GM23338 (cell line): ENCODE data around the gene CD69. TPM values are rescaled to one million over a fixed set of nuclear protein-coding genes. Genes with fewer than 3 reads are reported as not detected.

ENCODE experiments used
- ATAC-seq: fragments of 200-7000 bp; cut with Tn5 transposase; 3 replicates; pipeline ENCODE4 v1.9.1; 2020
- DNase-seq: peaks from one replicate; pipeline ENCODE4 v3.0.0-alpha.2; 2015; ENCODE audit warnings: low spot score
- H2AFZ ChIP-seq: fragments of 200-600 bp; sonication (generic); 2 replicates; pipeline ENCODE4 v1.8.0; 2016; ENCODE audit warnings: antibody characterized with exemption, mild to moderate bottlenecking, moderate library complexity
- H3F3A ChIP-seq: fragments of 200-600 bp; sonication (generic); replicated peaks from 2 replicates; pipeline ENCODE4 v1.8.0; 2017; ENCODE audit warnings: antibody characterized with exemption, mixed run types, low read depth
- H3K27ac ChIP-seq: fragments of 200-600 bp; sonication (generic); 2 replicates; pipeline ENCODE4 v1.6.1; 2016; ENCODE audit warnings: low read depth
- H3K27me3 ChIP-seq: fragments of 200-600 bp; sonication (generic); 2 replicates; pipeline ENCODE4 v1.8.0; 2016; ENCODE audit warnings: mild to moderate bottlenecking, mixed run types, moderate library complexity; ENCODE audit not compliant: insufficient read depth
- H3K36me3 ChIP-seq: fragments of 200-600 bp; sonication (generic); 2 replicates; pipeline ENCODE4 v1.8.0; 2016; ENCODE audit warnings: mild to moderate bottlenecking; ENCODE audit not compliant: insufficient read depth
- H3K4me1 ChIP-seq: fragments of 200-600 bp; sonication (generic); 2 replicates; pipeline ENCODE4 v1.8.0; 2016; ENCODE audit warnings: mild to moderate bottlenecking, moderate library complexity; ENCODE audit not compliant: insufficient read depth
- H3K4me2 ChIP-seq: fragments of 200-600 bp; sonication (generic); 2 replicates; pipeline ENCODE4 v1.7.1; 2017; ENCODE audit warnings: mixed run types
- H3K4me3 ChIP-seq: fragments of 200-600 bp; sonication (generic); 2 replicates; pipeline ENCODE4 v1.6.1; 2016; ENCODE audit warnings: mixed run types
- H3K79me2 ChIP-seq: fragments of 200-600 bp; sonication (generic); replicated peaks from 2 replicates; pipeline ENCODE4 v1.8.0; 2017; ENCODE audit warnings: mild to moderate bottlenecking; ENCODE audit not compliant: insufficient read depth
- H3K9me2 ChIP-seq: fragments of 200-600 bp; sonication (generic); 2 replicates; pipeline ENCODE4 v1.8.0; 2017; ENCODE audit not compliant: insufficient read depth
- H4K20me1 ChIP-seq: fragments of 200-600 bp; sonication (generic); replicated peaks from 2 replicates; pipeline ENCODE4 v1.8.0; 2017; ENCODE audit warnings: mild to moderate bottlenecking; ENCODE audit not compliant: insufficient read depth
- H3K27ac Mint-ChIP-seq: 2 replicates; pipeline ENCODE4 v1.8.0; 2020; ENCODE audit warnings: inconsistent platforms, mild to moderate bottlenecking, moderate library complexity, mixed read lengths
- H3K27me3 Mint-ChIP-seq: 3 replicates; pipeline ENCODE4 v1.8.0; 2022; ENCODE audit warnings: low read depth, mild to moderate bottlenecking, moderate library complexity, mixed read lengths, inconsistent platforms; ENCODE audit not compliant: insufficient read depth, poor library complexity
- H3K36me3 Mint-ChIP-seq: 3 replicates; pipeline ENCODE4 v1.8.0; 2021; ENCODE audit warnings: low read depth, mild to moderate bottlenecking, inconsistent platforms, moderate library complexity, mixed read lengths
- H3K4me1 Mint-ChIP-seq: 3 replicates; pipeline ENCODE4 v1.8.0; 2020; ENCODE audit warnings: mild to moderate bottlenecking, inconsistent platforms, mixed read lengths
- H3K4me3 Mint-ChIP-seq: 3 replicates; pipeline ENCODE4 v1.8.0; 2021; ENCODE audit warnings: moderate library complexity, mild to moderate bottlenecking, inconsistent platforms, mixed read lengths
- H3K9me3 Mint-ChIP-seq: 3 replicates; pipeline ENCODE4 v1.8.0; 2020; ENCODE audit warnings: moderate library complexity, mild to moderate bottlenecking, inconsistent platforms, mixed read lengths
- CREB1 ChIP-seq: fragments of 250-450 bp; sonication (Bioruptor Pico); IDR thresholded peaks from 2 replicates; pipeline ENCODE4 v1.5.0; 2020; ENCODE audit warnings: low read depth, mild to moderate bottlenecking, moderate library complexity
- EZH2 ChIP-seq: fragments of 200-600 bp; sonication (generic); IDR thresholded peaks from one replicate; pipeline ENCODE4 v1.8.0; 2017; ENCODE audit warnings: antibody characterized with exemption, mild to moderate bottlenecking, low read depth; ENCODE audit not compliant: unreplicated experiment
- EZH2phosphoT487 ChIP-seq: fragments of 200-600 bp; sonication (generic); IDR thresholded peaks from one replicate; pipeline ENCODE4 v1.8.1; 2018; ENCODE audit warnings: antibody characterized with exemption; ENCODE audit not compliant: unreplicated experiment
- JUNB ChIP-seq: IDR thresholded peaks from one replicate; pipeline ENCODE4 v1.6.1; 2016; ENCODE audit warnings: antibody characterized with exemption; ENCODE audit not compliant: unreplicated experiment
- NANOG ChIP-seq: IDR thresholded peaks from 2 replicates; pipeline ENCODE4 v1.6.1; 2016; ENCODE audit warnings: antibody characterized with exemption, borderline replicate concordance
- POLR2AphosphoS5 ChIP-seq: IDR thresholded peaks from 2 replicates; pipeline ENCODE4 v1.6.1; 2016; ENCODE audit warnings: antibody characterized with exemption, low read depth
- STAT1 ChIP-seq: IDR thresholded peaks from one replicate; pipeline ENCODE4 v1.6.1; 2016; ENCODE audit warnings: antibody characterized with exemption; ENCODE audit not compliant: unreplicated experiment
- ZNF114 ChIP-seq: fragments of 250-450 bp; sonication (Bioruptor Pico); IDR thresholded peaks from 2 replicates; pipeline ENCODE4 v1.5.0; 2020; ENCODE audit warnings: mild to moderate bottlenecking, moderate library complexity
- ZNF331 ChIP-seq: fragments of 250-450 bp; sonication (Bioruptor Pico); IDR thresholded peaks from 2 replicates; pipeline ENCODE4 v1.5.0; 2020; ENCODE audit warnings: low read depth, mild to moderate bottlenecking, moderate library complexity
- polyA plus RNA-seq: library from polyadenylated mRNA; unstranded; fragments of >200 nt; fragmentation: Nextera tagmentation; extraction: Ambion mirVana; gene quantifications from 2 replicates; pipeline ENCODE4 v1.2.1, GENCODE V29; 2016
- total RNA-seq: library from RNA; depleted of rRNA; stranded (reverse); fragments of >200 nt; shearing (Covaris generic); gene quantifications from 2 replicates; pipeline ENCODE4 v1.2.3, GENCODE V29; 2014
- TF ChIP-seq, protein P1 (sequence below): IDR thresholded peaks from 2 replicates; pipeline ENCODE4 v1.6.1; 2016; ENCODE audit warnings: antibody characterized with exemption
- TF ChIP-seq, protein P2 (sequence below): fragments of 250-450 bp; sonication (Bioruptor Pico); IDR thresholded peaks from 2 replicates; pipeline ENCODE4 v1.5.0; 2020; ENCODE audit warnings: mild to moderate bottlenecking, moderate library complexity
- TF ChIP-seq, protein P3 (sequence below): IDR thresholded peaks from one replicate; pipeline ENCODE4 v1.6.1; 2018; ENCODE audit warnings: antibody characterized with exemption; ENCODE audit not compliant: unreplicated experiment
- TF ChIP-seq, protein P4 (sequence below), 2 experiments: fragments of 200-600 bp in 1 of 2; sonication (generic) in 1 of 2; conservative IDR thresholded peaks; 2 replicates each; pipeline versions ENCODE4 v1.5.1 to v1.6.1; 2016 to 2017; ENCODE audit warnings: antibody characterized with exemption in 2 of 2, low read depth in 2 of 2, mild to moderate bottlenecking in 2 of 2, moderate library complexity in 1 of 2

The CD69 gene
- total and polyA plus RNA-seq, 2 experiments from 2014 or later = not detected

DNA sequence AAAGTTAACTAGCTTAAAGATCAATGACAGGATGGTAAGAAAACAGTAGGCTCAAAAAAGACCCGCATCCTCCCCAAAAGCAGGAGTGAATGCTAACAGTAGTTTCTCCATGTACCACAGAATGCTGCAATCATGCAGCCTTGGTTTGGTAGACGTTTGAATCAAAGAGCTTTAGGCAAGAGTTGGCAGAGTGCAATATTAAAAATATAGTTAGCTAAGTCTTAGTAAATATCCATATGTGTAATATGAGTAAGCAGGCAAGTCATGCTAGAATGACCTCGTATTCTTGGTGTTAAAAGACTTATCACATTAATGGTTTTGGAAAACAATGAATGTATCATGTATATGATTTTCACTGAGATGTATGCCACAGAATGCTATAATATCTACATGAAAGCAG is 47.8 kb upstream of the CD69 start:
- Mint-ChIP-seq H3K27ac (no peak overlapping the region), H3K9me3 (no peaks in the 10 kb centered on the region), H3K4me3 (no peak overlapping the region), H3K27me3 (no peaks in the 10 kb centered on the region), H3K36me3 (no peaks in the 10 kb centered on the region), H3K4me1 (peaks cover 5% of the 10 kb centered on the region; the same call in 2 of the 3 replicates)
- ATAC-seq (no peak), DNase-seq (no peak)
- Histone ChIP-seq H3K4me1 (no peaks in the 10 kb centered on the region), H3K9me2 (no peaks in the 10 kb centered on the region), H4K20me1 (no peaks in the 10 kb centered on the region), H3K79me2 (no peaks in the 10 kb centered on the region), H2AFZ (no peak overlapping the region), H3K4me2 (no peak overlapping the region), H3K27ac (no peak overlapping the region), H3K27me3 (no peaks in the 10 kb centered on the region), H3F3A (no peaks in the 10 kb centered on the region), H3K36me3 (no peaks in the 10 kb centered on the region), H3K4me3 (no peak overlapping the region)
- no peak for TF ChIP-seq NANOG
- no peak for TF ChIP-seq STAT1
- TF ChIP-seq, protein P1, sequence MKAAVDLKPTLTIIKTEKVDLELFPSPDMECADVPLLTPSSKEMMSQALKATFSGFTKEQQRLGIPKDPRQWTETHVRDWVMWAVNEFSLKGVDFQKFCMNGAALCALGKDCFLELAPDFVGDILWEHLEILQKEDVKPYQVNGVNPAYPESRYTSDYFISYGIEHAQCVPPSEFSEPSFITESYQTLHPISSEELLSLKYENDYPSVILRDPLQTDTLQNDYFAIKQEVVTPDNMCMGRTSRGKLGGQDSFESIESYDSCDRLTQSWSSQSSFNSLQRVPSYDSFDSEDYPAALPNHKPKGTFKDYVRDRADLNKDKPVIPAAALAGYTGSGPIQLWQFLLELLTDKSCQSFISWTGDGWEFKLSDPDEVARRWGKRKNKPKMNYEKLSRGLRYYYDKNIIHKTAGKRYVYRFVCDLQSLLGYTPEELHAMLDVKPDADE = no peak
- TF ChIP-seq ZNF331 (CRISPR knock-in tag) = no peak
- TF ChIP-seq JUNB = no peak
- TF ChIP-seq, protein P2, sequence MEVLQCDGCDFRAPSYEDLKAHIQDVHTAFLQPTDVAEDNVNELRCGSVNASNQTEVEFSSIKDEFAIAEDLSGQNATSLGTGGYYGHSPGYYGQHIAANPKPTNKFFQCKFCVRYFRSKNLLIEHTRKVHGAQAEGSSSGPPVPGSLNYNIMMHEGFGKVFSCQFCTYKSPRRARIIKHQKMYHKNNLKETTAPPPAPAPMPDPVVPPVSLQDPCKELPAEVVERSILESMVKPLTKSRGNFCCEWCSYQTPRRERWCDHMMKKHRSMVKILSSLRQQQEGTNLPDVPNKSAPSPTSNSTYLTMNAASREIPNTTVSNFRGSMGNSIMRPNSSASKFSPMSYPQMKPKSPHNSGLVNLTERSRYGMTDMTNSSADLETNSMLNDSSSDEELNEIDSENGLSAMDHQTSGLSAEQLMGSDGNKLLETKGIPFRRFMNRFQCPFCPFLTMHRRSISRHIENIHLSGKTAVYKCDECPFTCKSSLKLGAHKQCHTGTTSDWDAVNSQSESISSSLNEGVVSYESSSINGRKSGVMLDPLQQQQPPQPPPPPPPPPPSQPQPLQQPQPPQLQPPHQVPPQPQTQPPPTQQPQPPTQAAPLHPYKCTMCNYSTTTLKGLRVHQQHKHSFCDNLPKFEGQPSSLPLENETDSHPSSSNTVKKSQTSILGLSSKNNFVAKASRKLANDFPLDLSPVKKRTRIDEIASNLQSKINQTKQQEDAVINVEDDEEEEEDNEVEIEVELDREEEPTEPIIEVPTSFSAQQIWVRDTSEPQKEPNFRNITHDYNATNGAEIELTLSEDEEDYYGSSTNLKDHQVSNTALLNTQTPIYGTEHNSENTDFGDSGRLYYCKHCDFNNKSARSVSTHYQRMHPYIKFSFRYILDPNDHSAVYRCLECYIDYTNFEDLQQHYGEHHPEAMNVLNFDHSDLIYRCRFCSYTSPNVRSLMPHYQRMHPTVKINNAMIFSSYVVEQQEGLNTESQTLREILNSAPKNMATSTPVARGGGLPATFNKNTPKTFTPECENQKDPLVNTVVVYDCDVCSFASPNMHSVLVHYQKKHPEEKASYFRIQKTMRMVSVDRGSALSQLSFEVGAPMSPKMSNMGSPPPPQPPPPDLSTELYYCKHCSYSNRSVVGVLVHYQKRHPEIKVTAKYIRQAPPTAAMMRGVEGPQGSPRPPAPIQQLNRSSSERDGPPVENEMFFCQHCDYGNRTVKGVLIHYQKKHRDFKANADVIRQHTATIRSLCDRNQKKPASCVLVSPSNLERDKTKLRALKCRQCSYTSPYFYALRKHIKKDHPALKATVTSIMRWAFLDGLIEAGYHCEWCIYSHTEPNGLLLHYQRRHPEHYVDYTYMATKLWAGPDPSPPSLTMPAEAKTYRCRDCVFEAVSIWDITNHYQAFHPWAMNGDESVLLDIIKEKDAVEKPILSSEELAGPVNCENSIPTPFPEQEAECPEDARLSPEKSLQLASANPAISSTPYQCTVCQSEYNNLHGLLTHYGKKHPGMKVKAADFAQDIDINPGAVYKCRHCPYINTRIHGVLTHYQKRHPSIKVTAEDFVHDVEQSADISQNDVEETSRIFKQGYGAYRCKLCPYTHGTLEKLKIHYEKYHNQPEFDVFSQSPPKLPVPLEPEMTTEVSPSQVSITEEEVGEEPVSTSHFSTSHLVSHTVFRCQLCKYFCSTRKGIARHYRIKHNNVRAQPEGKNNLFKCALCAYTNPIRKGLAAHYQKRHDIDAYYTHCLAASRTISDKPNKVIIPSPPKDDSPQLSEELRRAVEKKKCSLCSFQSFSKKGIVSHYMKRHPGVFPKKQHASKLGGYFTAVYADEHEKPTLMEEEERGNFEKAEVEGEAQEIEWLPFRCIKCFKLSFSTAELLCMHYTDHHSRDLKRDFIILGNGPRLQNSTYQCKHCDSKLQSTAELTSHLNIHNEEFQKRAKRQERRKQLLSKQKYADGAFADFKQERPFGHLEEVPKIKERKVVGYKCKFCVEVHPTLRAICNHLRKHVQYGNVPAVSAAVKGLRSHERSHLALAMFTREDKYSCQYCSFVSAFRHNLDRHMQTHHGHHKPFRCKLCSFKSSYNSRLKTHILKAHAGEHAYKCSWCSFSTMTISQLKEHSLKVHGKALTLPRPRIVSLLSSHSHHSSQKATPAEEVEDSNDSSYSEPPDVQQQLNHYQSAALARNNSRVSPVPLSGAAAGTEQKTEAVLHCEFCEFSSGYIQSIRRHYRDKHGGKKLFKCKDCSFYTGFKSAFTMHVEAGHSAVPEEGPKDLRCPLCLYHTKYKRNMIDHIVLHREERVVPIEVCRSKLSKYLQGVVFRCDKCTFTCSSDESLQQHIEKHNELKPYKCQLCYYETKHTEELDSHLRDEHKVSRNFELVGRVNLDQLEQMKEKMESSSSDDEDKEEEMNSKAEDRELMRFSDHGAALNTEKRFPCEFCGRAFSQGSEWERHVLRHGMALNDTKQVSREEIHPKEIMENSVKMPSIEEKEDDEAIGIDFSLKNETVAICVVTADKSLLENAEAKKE = no peak
- TF ChIP-seq, protein P3, sequence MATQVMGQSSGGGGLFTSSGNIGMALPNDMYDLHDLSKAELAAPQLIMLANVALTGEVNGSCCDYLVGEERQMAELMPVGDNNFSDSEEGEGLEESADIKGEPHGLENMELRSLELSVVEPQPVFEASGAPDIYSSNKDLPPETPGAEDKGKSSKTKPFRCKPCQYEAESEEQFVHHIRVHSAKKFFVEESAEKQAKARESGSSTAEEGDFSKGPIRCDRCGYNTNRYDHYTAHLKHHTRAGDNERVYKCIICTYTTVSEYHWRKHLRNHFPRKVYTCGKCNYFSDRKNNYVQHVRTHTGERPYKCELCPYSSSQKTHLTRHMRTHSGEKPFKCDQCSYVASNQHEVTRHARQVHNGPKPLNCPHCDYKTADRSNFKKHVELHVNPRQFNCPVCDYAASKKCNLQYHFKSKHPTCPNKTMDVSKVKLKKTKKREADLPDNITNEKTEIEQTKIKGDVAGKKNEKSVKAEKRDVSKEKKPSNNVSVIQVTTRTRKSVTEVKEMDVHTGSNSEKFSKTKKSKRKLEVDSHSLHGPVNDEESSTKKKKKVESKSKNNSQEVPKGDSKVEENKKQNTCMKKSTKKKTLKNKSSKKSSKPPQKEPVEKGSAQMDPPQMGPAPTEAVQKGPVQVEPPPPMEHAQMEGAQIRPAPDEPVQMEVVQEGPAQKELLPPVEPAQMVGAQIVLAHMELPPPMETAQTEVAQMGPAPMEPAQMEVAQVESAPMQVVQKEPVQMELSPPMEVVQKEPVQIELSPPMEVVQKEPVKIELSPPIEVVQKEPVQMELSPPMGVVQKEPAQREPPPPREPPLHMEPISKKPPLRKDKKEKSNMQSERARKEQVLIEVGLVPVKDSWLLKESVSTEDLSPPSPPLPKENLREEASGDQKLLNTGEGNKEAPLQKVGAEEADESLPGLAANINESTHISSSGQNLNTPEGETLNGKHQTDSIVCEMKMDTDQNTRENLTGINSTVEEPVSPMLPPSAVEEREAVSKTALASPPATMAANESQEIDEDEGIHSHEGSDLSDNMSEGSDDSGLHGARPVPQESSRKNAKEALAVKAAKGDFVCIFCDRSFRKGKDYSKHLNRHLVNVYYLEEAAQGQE = no peak
- TF ChIP-seq ZNF114 = no peak
- TF ChIP-seq POLR2AphosphoS5 = no peak
- TF ChIP-seq EZH2phosphoT487 = no peak
- no peak for TF ChIP-seq CREB1 (CRISPR knock-in tag)
- TF ChIP-seq, protein P4, sequence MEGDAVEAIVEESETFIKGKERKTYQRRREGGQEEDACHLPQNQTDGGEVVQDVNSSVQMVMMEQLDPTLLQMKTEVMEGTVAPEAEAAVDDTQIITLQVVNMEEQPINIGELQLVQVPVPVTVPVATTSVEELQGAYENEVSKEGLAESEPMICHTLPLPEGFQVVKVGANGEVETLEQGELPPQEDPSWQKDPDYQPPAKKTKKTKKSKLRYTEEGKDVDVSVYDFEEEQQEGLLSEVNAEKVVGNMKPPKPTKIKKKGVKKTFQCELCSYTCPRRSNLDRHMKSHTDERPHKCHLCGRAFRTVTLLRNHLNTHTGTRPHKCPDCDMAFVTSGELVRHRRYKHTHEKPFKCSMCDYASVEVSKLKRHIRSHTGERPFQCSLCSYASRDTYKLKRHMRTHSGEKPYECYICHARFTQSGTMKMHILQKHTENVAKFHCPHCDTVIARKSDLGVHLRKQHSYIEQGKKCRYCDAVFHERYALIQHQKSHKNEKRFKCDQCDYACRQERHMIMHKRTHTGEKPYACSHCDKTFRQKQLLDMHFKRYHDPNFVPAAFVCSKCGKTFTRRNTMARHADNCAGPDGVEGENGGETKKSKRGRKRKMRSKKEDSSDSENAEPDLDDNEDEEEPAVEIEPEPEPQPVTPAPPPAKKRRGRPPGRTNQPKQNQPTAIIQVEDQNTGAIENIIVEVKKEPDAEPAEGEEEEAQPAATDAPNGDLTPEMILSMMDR (conservative IDR thresholded peaks at IDR 0.05; ENCODE audit: low read depth in 2 of 2) = no peak
- TF ChIP-seq EZH2 = no peak
